Astrocyte of the spinal cord (primary cell): ENCODE data around the gene NAPB.

ENCODE experiments used
- DNase-seq: peaks from one replicate; pipeline ENCODE4 v3.0.0; 2011; ENCODE audit warnings: low read depth, low spot score
- H3K4me3 ChIP-seq: 2 replicates; pipeline ENCODE4 v1.5.1; 2011; ENCODE audit warnings: low read depth, mild to moderate bottlenecking, low read length, moderate library complexity
- in situ Hi-C: cut with HindIII; loops from 2 replicates; pipeline ENCODE4 v1.10.0; 2017; ENCODE audit warnings: low sequenced_read_pairs
- TF ChIP-seq, protein P1 (sequence below): IDR thresholded peaks from 2 replicates; pipeline ENCODE4 v1.5.1; 2012; ENCODE audit warnings: low read depth, mild to moderate bottlenecking, low read length, inconsistent platforms

Gene NAPB

DNA sequence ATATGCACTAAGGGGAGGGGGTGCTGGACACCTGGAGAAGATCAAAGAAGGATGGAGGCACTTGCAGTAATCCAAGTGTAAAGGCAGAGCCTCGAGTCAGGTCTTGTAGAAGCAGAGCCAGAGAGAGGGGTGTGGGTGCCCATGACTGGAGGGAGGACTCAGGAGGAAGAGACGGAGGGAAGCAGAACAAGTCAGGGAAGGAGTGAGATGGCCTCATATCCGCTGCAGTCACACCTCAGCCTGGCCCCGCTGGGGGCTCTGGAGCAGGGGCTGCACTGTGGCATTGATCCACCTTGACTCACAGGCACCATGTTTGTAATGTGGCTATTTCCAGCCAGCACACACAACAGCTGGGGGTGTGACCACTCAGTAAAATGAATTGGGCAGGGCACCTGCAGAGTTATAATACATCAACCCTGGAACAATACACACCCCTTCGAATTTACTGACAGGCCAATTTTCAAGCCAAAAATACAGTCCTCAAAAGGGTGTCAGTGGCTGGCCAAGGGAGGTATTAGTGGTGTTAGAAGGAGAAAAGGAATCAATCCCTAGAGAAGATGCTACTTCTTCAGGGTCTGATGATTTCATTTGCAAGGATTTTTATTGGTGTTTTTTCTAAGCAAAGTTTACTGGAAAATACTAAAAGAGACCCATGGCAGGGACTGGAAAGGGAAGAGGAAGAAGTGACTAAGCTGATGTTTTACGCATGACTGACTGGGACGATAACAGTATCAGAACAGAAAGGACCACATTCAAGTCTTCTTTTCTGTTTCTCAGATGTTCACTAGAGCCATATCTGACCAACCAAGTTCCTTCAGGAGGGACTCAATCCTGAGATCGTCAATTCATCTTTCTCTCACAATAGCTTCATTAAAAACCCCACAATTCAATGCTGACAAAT lies 89.6 kb downstream of the NAPB start:
- peak; percentile 48 for DNase-seq
- TF ChIP-seq, protein P1, sequence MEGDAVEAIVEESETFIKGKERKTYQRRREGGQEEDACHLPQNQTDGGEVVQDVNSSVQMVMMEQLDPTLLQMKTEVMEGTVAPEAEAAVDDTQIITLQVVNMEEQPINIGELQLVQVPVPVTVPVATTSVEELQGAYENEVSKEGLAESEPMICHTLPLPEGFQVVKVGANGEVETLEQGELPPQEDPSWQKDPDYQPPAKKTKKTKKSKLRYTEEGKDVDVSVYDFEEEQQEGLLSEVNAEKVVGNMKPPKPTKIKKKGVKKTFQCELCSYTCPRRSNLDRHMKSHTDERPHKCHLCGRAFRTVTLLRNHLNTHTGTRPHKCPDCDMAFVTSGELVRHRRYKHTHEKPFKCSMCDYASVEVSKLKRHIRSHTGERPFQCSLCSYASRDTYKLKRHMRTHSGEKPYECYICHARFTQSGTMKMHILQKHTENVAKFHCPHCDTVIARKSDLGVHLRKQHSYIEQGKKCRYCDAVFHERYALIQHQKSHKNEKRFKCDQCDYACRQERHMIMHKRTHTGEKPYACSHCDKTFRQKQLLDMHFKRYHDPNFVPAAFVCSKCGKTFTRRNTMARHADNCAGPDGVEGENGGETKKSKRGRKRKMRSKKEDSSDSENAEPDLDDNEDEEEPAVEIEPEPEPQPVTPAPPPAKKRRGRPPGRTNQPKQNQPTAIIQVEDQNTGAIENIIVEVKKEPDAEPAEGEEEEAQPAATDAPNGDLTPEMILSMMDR = no peak
- in situ Hi-C loops = no loop called here
- H3K4me3 ChIP-seq = no peak overlapping the region

DNA sequence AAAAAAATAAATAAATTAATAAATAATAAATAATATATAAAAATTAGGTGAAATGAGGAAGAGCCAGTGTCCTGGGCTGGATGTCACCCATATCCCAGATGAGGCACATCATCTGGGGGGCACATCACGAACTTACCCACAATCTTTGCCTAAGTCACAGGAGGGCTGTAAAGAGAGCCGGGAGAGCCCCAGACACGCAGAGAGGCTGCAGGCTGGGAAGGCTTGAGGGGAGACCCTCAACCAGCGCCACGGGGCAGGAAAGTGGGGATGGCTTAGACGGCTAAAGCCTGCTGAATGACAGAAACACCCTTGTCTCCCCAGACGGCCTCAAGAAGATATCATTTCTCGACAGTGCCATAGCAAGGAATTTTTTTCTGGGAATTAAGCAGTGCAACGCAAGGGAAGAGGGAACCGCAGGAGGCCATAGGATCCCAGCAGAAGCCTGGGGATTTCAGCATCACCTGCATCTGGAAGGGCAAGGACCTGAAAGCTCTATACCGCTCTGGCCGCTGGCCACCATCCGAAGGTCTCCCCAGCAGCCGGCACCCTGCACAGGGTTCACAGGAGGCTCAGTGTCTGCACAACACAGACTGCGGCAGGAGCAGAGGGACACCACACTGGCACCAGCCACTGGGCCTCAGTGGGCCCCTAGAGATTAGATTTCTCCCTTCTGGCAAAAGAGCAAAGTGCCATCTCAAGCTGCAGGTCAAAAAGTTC lies 93.5 kb downstream of the NAPB start:
- DNase-seq = no peak
- H3K4me3 ChIP-seq = no peak overlapping the region
- TF ChIP-seq, protein P1 = no peak
- in situ Hi-C loops = no loop called here

DNA sequence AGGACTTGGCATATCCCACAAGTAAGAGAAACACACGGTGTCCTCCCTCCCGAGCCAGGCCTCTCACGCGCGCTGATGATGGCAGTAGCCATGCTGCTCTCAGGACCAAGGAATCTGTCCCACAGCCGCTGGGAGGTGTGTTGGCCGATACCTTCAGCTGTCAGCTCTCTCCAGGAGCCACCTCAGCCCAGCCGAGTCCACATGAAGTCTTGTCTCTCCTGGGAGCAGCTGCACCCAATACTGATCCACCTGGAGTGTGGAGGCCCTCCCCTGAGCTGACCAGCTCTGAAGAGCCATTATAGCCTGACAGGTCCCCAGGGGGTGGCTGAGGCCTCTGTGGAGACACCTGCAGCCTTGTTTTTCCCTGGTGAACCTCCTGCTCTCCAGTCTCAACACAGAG lies 94.5 kb downstream of the NAPB start:
- in situ Hi-C loops = no loop called here
- TF ChIP-seq, protein P1 = no peak

DNA sequence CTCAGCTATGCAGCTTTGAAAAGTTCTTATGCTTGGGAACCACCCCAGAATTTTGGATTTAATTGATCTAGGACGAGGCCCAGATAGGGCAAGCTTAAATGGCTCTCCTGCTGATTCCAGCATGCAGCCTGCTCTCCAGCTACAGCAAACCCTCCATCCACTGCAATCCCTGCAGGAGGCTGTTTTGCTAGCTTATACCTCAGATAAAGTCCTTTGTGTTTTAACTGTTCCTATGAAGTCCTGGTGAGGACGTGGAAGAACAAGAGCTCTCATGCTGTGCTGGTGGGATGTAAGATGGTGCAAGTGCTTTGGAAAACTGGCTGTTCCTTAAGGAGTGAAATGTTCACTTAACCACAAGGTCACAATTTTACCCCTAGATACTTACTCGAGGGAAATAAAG lies 96.2 kb downstream of the NAPB start:
- in situ Hi-C loops = no loop called here
- peak; percentile 38 for DNase-seq
- H3K4me3 ChIP-seq = no peak overlapping the region
- TF ChIP-seq, protein P1 = no peak

More for the DNA sequence above, 94.5 kb downstream of the NAPB start:
- no peak for DNase-seq
- no peak overlapping the region for H3K4me3 ChIP-seq
